8988T (cell line): ENCODE measurements around the gene MRPL44.

Experiments
- DNase-seq: peaks from one replicate; pipeline ENCODE4 v3.0.0; 2011

MRPL44 gene

GRCh38 chr2:224014336-224014735 is 57.1 kb downstream of the MRPL44 start:
- no peak for DNase-seq

- no peak for DNase-seq
Observed at GRCh38 chr2:224016963-224017362, 59.7 kb downstream of the MRPL44 start.
